ENCODE measurements around the gene DMBX1. TPM values are rescaled to one million over a fixed set of nuclear protein-coding genes. Genes with fewer than 3 reads are reported as not detected.

Gene DMBX1
- total and polyA plus RNA-seq, 9 of the 15 experiments (the other 6 are each of a cell fraction or from before 2014, with no cell fraction given), result 0.25 to 4.3 (median 1.0) TPM

- TF ChIP-seq CBFA2T3 (IDR thresholded peaks at IDR 0.05), result 0 out of 2 replicates have a peak, but pooled peaks have one; percentile 14
- TF ChIP-seq GTF2E2 (tag; IDR thresholded peaks at IDR 0.05), result no peak
- TF ChIP-seq, protein P1, sequence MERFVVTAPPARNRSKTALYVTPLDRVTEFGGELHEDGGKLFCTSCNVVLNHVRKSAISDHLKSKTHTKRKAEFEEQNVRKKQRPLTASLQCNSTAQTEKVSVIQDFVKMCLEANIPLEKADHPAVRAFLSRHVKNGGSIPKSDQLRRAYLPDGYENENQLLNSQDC (CRISPR knock-in tag; IDR thresholded peaks at IDR 0.05), result no peak
- TF ChIP-seq MYC (IDR thresholded peaks at IDR 0.05; ENCODE audit: low read depth, low read length), result peak; percentile 12; the same call in 1 of the 2 replicates
- no peak for TF ChIP-seq MYC (CRISPR knock-in tag; IDR thresholded peaks at IDR 0.05; ENCODE audit: borderline replicate concordance, low read depth)
- peak; percentile 51; the same call in 1 of the 2 replicates for TF ChIP-seq ZNF740 (CRISPR knock-in tag; IDR thresholded peaks at IDR 0.05)
- no peak for TF ChIP-seq ZNF740 (tag; IDR thresholded peaks at IDR 0.05)
- TF ChIP-seq BACH1 (tag; IDR thresholded peaks at IDR 0.05), result 0 out of 2 replicates have a peak, but pooled peaks have one; percentile 40
- no peak for TF ChIP-seq SNIP1 (IDR thresholded peaks at IDR 0.05; ENCODE audit: low read depth)
- TF ChIP-seq SMAD4 (CRISPR knock-in tag; conservative IDR thresholded peaks at IDR 0.05), result peak; percentile 32; the same call in 1 of the 2 replicates
- TF ChIP-seq YY1 (IDR thresholded peaks at IDR 0.05; ENCODE audit: borderline replicate concordance in 1 of 3, control insufficient read depth in 1 of 3, extremely low read depth in 1 of 3, insufficient read depth in 3 of 3, insufficient read length in 1 of 3, insufficient replicate concordance in 2 of 3, low read depth in 1 of 3, low read length in 2 of 3), result no peak
- peak in 1 of 2 experiments; percentile 30; a peak in 1 of 4 replicates for TF ChIP-seq RCOR1 (IDR thresholded peaks at IDR 0.05; ENCODE audit: borderline replicate concordance in 1 of 2, low read depth in 2 of 2, low read length in 2 of 2)
- peak; percentile 52 for TF ChIP-seq KDM5B (IDR thresholded peaks at IDR 0.05; ENCODE audit: insufficient replicate concordance, low read depth, low read length)
- 0 out of 4 replicates have a peak, but pooled peaks of 1 of the 2 experiments have one; percentile 18 for TF ChIP-seq TBL1XR1 (IDR thresholded peaks at IDR 0.05; ENCODE audit: low read length in 2 of 2)
These were observed 34.1 kb downstream of the DMBX1 start (continued) for GRCh38 chr1:46523496-46524353.
